Stomach (tissue), 9 donors: ENCODE data around the gene LDLRAD2. TPM values are rescaled to one million over a fixed set of nuclear protein-coding genes. Genes with fewer than 3 reads are reported as not detected.

Source experiments
- DNase-seq, 2 donors: peaks; one replicate each; pipeline versions ENCODE4 v3.0.0 to v3.0.0-alpha.2; 2013 to 2019
- H3K27ac ChIP-seq, 5 donors: fragments of 200-600 bp in 4 of 5; sonication (generic) in 4 of 5; one replicate each; pipeline ENCODE4 v1.5.1; 2013 to 2019; ENCODE audit warnings: mild to moderate bottlenecking in 1 of 5, moderate library complexity in 1 of 5
- H3K27me3 ChIP-seq, 3 donors: fragments of 200-600 bp; sonication (generic); one replicate each; pipeline ENCODE4 v1.5.1; 2017 to 2019; ENCODE audit warnings: mixed run types in 1 of 3
- H3K36me3 ChIP-seq, 4 donors: fragments of 200-600 bp; sonication (generic); 1 replicate in 3 of 4; 2 replicates in 1 of 4; pipeline ENCODE4 v1.5.1; 2016 to 2019
- H3K4me1 ChIP-seq, 4 donors: fragments of 200-600 bp; sonication (generic); one replicate each; pipeline ENCODE4 v1.5.1; 2016 to 2019
- H3K4me3 ChIP-seq, 4 donors: fragments of 200-600 bp; sonication (generic) in 3 of 4; one replicate each; pipeline ENCODE4 v1.5.1; 2016 to 2019; ENCODE audit warnings: mild to moderate bottlenecking in 1 of 4
- H3K9me3 ChIP-seq, 4 donors: fragments of 200-600 bp; sonication (generic); one replicate each; pipeline ENCODE4 v1.5.1; 2016 to 2019
- CTCF ChIP-seq, 7 experiments: fragments of 450-650 bp in 4 of 7; fragments of 200-600 bp in 3 of 7; sonication (generic) in 3 of 7; IDR thresholded peaks; one replicate each; pipeline ENCODE4 v1.5.1; 2016 to 2019; ENCODE audit warnings: antibody characterized with exemption in 7 of 7, control low read depth in 2 of 7, mild to moderate bottlenecking in 1 of 7
- EP300 ChIP-seq: sonication (generic); formaldehyde crosslinking; IDR thresholded peaks from one replicate; pipeline ENCODE4 v1.6.1; 2017; ENCODE audit warnings: antibody characterized with exemption
- POLR2A ChIP-seq, 4 donors: fragments of 450-650 bp; IDR thresholded peaks; one replicate each; pipeline ENCODE4 v1.6.1; 2016; ENCODE audit warnings: antibody characterized with exemption in 4 of 4, control low read depth in 2 of 4, mild to moderate bottlenecking in 1 of 4, moderate library complexity in 1 of 4
- POLR2AphosphoS5 ChIP-seq, 3 donors: sonication (generic); formaldehyde crosslinking; IDR thresholded peaks; one replicate each; pipeline ENCODE4 v1.6.1; 2016; ENCODE audit warnings: antibody characterized with exemption in 3 of 3
- WGBS, 5 donors: extraction: QIAGEN DNeasy Blood & Tissue Kit in 3 of 5; methylation state at CpG; one replicate each; pipeline versions ENCODE4 v1.1.5 to v1.1.7; 2013 to 2018; 5-methylcytosine and 5-hydroxymethylcytosine counted together
- intact Hi-C: fragments of 100-400 bp; cut with DNase I; formaldehyde crosslinking; loops from one replicate; pipeline ENCODE4 v1.15.1; 2023; ENCODE audit warnings: low total_unique reads
- polyA plus RNA-seq, 3 donors: library from polyadenylated mRNA; stranded (reverse); fragments of 200-250 nt; gene quantifications; one replicate each; pipeline ENCODE4 v1.2.3, GENCODE V29; 2013
- total RNA-seq, 5 donors: library from RNA; depleted of rRNA; stranded (reverse); fragments of >200 nt; gene quantifications; one replicate each; pipeline versions ENCODE4 v1.1.0 to v1.2.3, GENCODE V29; 2014 to 2016
- donor health status: healthy with polysubstance abuse.
- donor health status: Bipolar disorder and iron deficiency.
- donor health status: healthy.

Gene LDLRAD2
- total and polyA plus RNA-seq, 8 donors: 0.72 to 2.6 (median 1.6) TPM; not detected in 3

GRCh38 chr1:21816602-21817302, 4.7 kb downstream of the LDLRAD2 start:
- Histone ChIP-seq H3K9me3 (no peaks in the 10 kb centered on the region), H3K4me1 (peaks cover 0 to 35% (median 19%) of the 10 kb centered on the region in 4 donors), H3K36me3 (peaks cover 13 to 14% (median 13%) of the 10 kb centered on the region in 4 donors), H3K27ac (no peak overlapping the region), H3K4me3 (no peak overlapping the region), H3K27me3 (peaks cover 0 to 20% (median 9%) of the 10 kb centered on the region in 3 donors)
- WGBS, 5 donors: 73 to 87% (median 85%) methylated on average over 8 of the region's 8 CpGs
- TF ChIP-seq POLR2A (IDR thresholded peaks at IDR 0.05) (no peak), EP300 (no peak), CTCF (IDR thresholded peaks at IDR 0.05) (no peak), POLR2AphosphoS5 (IDR thresholded peaks at IDR 0.05) (no peak)
- intact Hi-C loops: no loop called here
- DNase-seq: no peak

GRCh38 chr1:21818656-21819055, 6.6 kb downstream of the LDLRAD2 start:
- intact Hi-C loops: no loop called here
- Histone ChIP-seq H3K4me3 (no peak overlapping the region), H3K27me3 (peaks cover 0 to 12% (median 8%) of the 10 kb centered on the region in 3 donors), H3K4me1 (peaks cover 0 to 32% (median 14%) of the 10 kb centered on the region in 4 donors), H3K36me3 (peaks cover 31 to 33% (median 32%) of the 10 kb centered on the region in 4 donors), H3K9me3 (no peaks in the 10 kb centered on the region), H3K27ac (peak overlapping the region in 1 of 5 donors; percentile 34)
- TF ChIP-seq EP300: no peak
- TF ChIP-seq CTCF (IDR thresholded peaks at IDR 0.05): no peak
- TF ChIP-seq POLR2A (IDR thresholded peaks at IDR 0.05): no peak
- TF ChIP-seq POLR2AphosphoS5 (IDR thresholded peaks at IDR 0.05): no peak
- WGBS, 5 donors: 15 to 26% (median 20%) methylated on average over 8 to 10 of the region's 10 CpGs
- DNase-seq: peak; percentile 60

GRCh38 chr1:21820597-21821232, 8.7 kb downstream of the LDLRAD2 start:
- no peak for DNase-seq
- WGBS, 5 donors: 93 to 95% (median 95%) methylated on average over 9 of the region's 9 CpGs
- Histone ChIP-seq H3K4me1 (peaks cover 0 to 15% (median 5%) of the 10 kb centered on the region in 4 donors), H3K9me3 (no peaks in the 10 kb centered on the region), H3K27me3 (no peaks in the 10 kb centered on the region), H3K36me3 (peaks cover 52 to 54% (median 53%) of the 10 kb centered on the region in 4 donors), H3K27ac (no peak overlapping the region), H3K4me3 (no peak overlapping the region)
- TF ChIP-seq CTCF (IDR thresholded peaks at IDR 0.05) (no peak), EP300 (no peak), POLR2AphosphoS5 (IDR thresholded peaks at IDR 0.05) (no peak), POLR2A (IDR thresholded peaks at IDR 0.05) (no peak)
- intact Hi-C loops: no loop called here

GRCh38 chr1:21821385-21822019, 9.4 kb downstream of the LDLRAD2 start:
- WGBS, 5 donors: 81 to 94% (median 91%) methylated on average over 8 to 11 of the region's 11 CpGs
- no peaks in the 10 kb centered on the region for H3K27me3 ChIP-seq
- no peaks in the 10 kb centered on the region for H3K9me3 ChIP-seq
- DNase-seq: peak in 1 of 2 donors; percentile 3
- H3K36me3 ChIP-seq: peaks cover 56 to 62% (median 61%) of the 10 kb centered on the region in 4 donors
- TF ChIP-seq POLR2AphosphoS5 (IDR thresholded peaks at IDR 0.05): no peak
- TF ChIP-seq POLR2A (IDR thresholded peaks at IDR 0.05): no peak
- no peak for TF ChIP-seq EP300
- no peak for TF ChIP-seq CTCF (IDR thresholded peaks at IDR 0.05)
- intact Hi-C loops: no loop called here
- peak overlapping the region in 1 of 5 donors; percentile 1 for H3K27ac ChIP-seq
- H3K4me1 ChIP-seq: peaks cover 0 to 11% (median 5%) of the 10 kb centered on the region in 4 donors
- no peak overlapping the region for H3K4me3 ChIP-seq
